GM23248 (cell line): Measurements from ENCODE around the gene CD5L. TPM values are rescaled to one million over a fixed set of nuclear protein-coding genes. Genes with fewer than 3 reads are reported as not detected.

Source experiments
- DNase-seq: peaks from one replicate; pipeline ENCODE4 v3.0.0-alpha.2; 2015
- H2AFZ ChIP-seq: fragments of 200-600 bp; sonication (generic); 2 replicates; pipeline ENCODE4 v1.6.1; 2016; ENCODE audit warnings: antibody characterized with exemption
- H3F3A ChIP-seq: fragments of 200-600 bp; sonication (generic); 2 replicates; pipeline ENCODE4 v1.6.1; 2016; ENCODE audit warnings: mild to moderate bottlenecking, antibody characterized with exemption, mixed run types; ENCODE audit not compliant: insufficient read depth
- H3K27ac ChIP-seq: fragments of 200-600 bp; sonication (generic); 2 replicates; pipeline ENCODE4 v1.5.1; 2016; ENCODE audit warnings: mild to moderate bottlenecking
- H3K27me3 ChIP-seq: fragments of 200-600 bp; sonication (generic); replicated peaks from 2 replicates; pipeline ENCODE4 v1.6.1; 2016; ENCODE audit warnings: mild to moderate bottlenecking; ENCODE audit not compliant: insufficient read depth
- H3K36me3 ChIP-seq: fragments of 200-600 bp; sonication (generic); 2 replicates; pipeline ENCODE4 v1.6.1; 2016; ENCODE audit warnings: low read depth, mild to moderate bottlenecking
- H3K4me1 ChIP-seq: fragments of 200-600 bp; sonication (generic); 2 replicates; pipeline ENCODE4 v1.6.1; 2016; ENCODE audit warnings: mild to moderate bottlenecking; ENCODE audit not compliant: insufficient read depth
- H3K4me2 ChIP-seq: fragments of 200-600 bp; sonication (generic); one replicate; pipeline ENCODE4 v1.6.1; 2016; ENCODE audit warnings: mild to moderate bottlenecking; ENCODE audit not compliant: unreplicated experiment
- H3K4me3 ChIP-seq: fragments of 200-600 bp; sonication (generic); 2 replicates; pipeline ENCODE4 v1.5.1; 2016; ENCODE audit warnings: mild to moderate bottlenecking
- H3K79me2 ChIP-seq: fragments of 200-600 bp; sonication (generic); 2 replicates; pipeline ENCODE4 v1.6.1; 2016; ENCODE audit warnings: mild to moderate bottlenecking; ENCODE audit not compliant: insufficient read depth
- H3K9ac ChIP-seq: fragments of 200-600 bp; sonication (generic); 2 replicates; pipeline ENCODE4 v1.6.1; 2016; ENCODE audit warnings: mild to moderate bottlenecking
- H3K9me2 ChIP-seq: fragments of 200-600 bp; sonication (generic); 2 replicates; pipeline ENCODE4 v1.6.1; 2016; ENCODE audit warnings: mixed run types, mild to moderate bottlenecking, moderate library complexity; ENCODE audit not compliant: insufficient read depth
- H3K9me3 ChIP-seq: fragments of 200-600 bp; sonication (generic); one replicate; pipeline ENCODE4 v1.6.1; 2017; ENCODE audit warnings: low read depth
- H4K20me1 ChIP-seq: fragments of 200-600 bp; sonication (generic); 2 replicates; pipeline ENCODE4 v1.6.0; 2016; ENCODE audit not compliant: insufficient read depth
- EZH2 ChIP-seq: fragments of 200-600 bp; sonication (generic); IDR thresholded peaks from 2 replicates; pipeline ENCODE4 v1.6.1; 2018; ENCODE audit warnings: antibody characterized with exemption, mild to moderate bottlenecking; ENCODE audit not compliant: insufficient read depth, poor library complexity, severe bottlenecking
- EZH2phosphoT487 ChIP-seq: fragments of 200-600 bp; sonication (generic); IDR thresholded peaks from 2 replicates; pipeline ENCODE4 v1.6.1; 2018; ENCODE audit warnings: antibody characterized with exemption, moderate library complexity, mild to moderate bottlenecking, low read depth; ENCODE audit not compliant: insufficient read depth
- WGBS, 2 experiments: methylation state at CpG; one replicate each; pipeline ENCODE4 v1.1.6; 2015 to 2017; ENCODE audit warnings: low lambda C conversion rate in 2 of 2, low coverage in 1 of 2; ENCODE audit errors: missing lambda C conversion rate in 2 of 2; 5-methylcytosine and 5-hydroxymethylcytosine counted together
- in situ Hi-C: fragments of 300-500 bp; cut with MboI; formaldehyde crosslinking; loops from 2 replicates; pipeline ENCODE4 v1.15.0; 2020
- polyA plus RNA-seq: library from polyadenylated mRNA; unstranded; fragments of >200 nt; fragmentation: Nextera tagmentation; extraction: Ambion mirVana; gene quantifications from 2 replicates; pipeline ENCODE4 v1.2.1, GENCODE V29; 2016
- small RNA-seq: library from RNA; depleted of rRNA; stranded (forward); fragments of <200 nt; gene quantifications from one replicate; pipeline ENCODE3, GENCODE V24; 2014; ENCODE audit warnings: low read depth, low replicate concordance
- total RNA-seq: library from RNA; depleted of rRNA; stranded (reverse); fragments of >200 nt; shearing (Covaris generic); gene quantifications from 2 replicates; pipeline ENCODE4 v1.2.3, GENCODE V29; 2014; rRNA removed

Gene CD5L
- total and polyA plus RNA-seq, 2 experiments from 2014 or later, result not detected

- in situ Hi-C loops, result no loop called here
- H3K4me2 ChIP-seq, result no peak overlapping the region
- no peaks in the 10 kb centered on the region for H4K20me1 ChIP-seq
- H2AFZ ChIP-seq, result no peak overlapping the region
- DNase-seq, result no peak
- no peaks in the 10 kb centered on the region for H3K36me3 ChIP-seq
- H3K4me1 ChIP-seq, result no peaks in the 10 kb centered on the region
- no peaks in the 10 kb centered on the region for H3F3A ChIP-seq
- H3K79me2 ChIP-seq, result no peaks in the 10 kb centered on the region
- no peak for TF ChIP-seq EZH2
- TF ChIP-seq EZH2phosphoT487, result no peak
- no peak overlapping the region for H3K9ac ChIP-seq
- no peaks in the 10 kb centered on the region for H3K9me3 ChIP-seq
- no peak overlapping the region for H3K4me3 ChIP-seq
- WGBS, 2 experiments, result 0 to 18% methylated on average over 1 of the region's 1 CpG
- no peak overlapping the region for H3K27ac ChIP-seq
- no peaks in the 10 kb centered on the region for H3K9me2 ChIP-seq
- no peaks in the 10 kb centered on the region for H3K27me3 ChIP-seq
Measured at GRCh38 chr1:157785248-157785647, 56.4 kb downstream of the CD5L start.

- H3K27ac ChIP-seq, result no peak overlapping the region
- TF ChIP-seq EZH2phosphoT487, result no peak
- no peak for TF ChIP-seq EZH2
- WGBS, 2 experiments, result 13 to 15% methylated on average over 3 of the region's 3 CpGs
Measured at GRCh38 chr1:157784801-157785200, 56.8 kb downstream of the CD5L start.

DNA sequence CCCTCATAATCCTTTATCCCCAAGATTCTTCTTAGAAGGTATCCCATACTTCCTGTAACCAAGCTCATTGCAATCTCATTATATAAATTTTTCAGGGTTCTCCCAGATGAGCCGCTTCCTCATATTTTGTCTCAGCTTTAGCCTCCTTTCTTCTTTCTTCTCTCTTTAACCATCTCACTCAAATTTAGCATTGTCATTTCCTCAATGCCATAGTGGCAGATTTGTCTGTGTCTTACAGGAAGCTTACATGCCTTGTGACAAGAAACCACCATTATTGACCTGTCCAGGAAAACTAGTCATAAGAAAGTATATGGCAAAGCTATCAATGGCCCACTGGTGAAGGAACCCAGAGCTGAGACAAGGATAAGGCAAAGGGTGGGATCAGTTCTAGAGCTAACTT lies 58.7 kb downstream of the CD5L start:
- in situ Hi-C loops, result no loop called here
- no peak overlapping the region for H3K4me3 ChIP-seq

More at GRCh38 chr1:157784801-157785200, 56.8 kb downstream of the CD5L start:
- no peak for DNase-seq
- Histone ChIP-seq H3K9me2 (no peaks in the 10 kb centered on the region), H3K4me2 (no peak overlapping the region), H2AFZ (no peak overlapping the region), H3K9me3 (no peaks in the 10 kb centered on the region), H3K79me2 (no peaks in the 10 kb centered on the region), H3K36me3 (no peaks in the 10 kb centered on the region), H4K20me1 (no peaks in the 10 kb centered on the region), H3K9ac (no peak overlapping the region), H3K27me3 (no peaks in the 10 kb centered on the region), H3K4me3 (no peak overlapping the region), H3K4me1 (no peaks in the 10 kb centered on the region), H3F3A (no peaks in the 10 kb centered on the region)
- in situ Hi-C loops, result no loop called here

DNA sequence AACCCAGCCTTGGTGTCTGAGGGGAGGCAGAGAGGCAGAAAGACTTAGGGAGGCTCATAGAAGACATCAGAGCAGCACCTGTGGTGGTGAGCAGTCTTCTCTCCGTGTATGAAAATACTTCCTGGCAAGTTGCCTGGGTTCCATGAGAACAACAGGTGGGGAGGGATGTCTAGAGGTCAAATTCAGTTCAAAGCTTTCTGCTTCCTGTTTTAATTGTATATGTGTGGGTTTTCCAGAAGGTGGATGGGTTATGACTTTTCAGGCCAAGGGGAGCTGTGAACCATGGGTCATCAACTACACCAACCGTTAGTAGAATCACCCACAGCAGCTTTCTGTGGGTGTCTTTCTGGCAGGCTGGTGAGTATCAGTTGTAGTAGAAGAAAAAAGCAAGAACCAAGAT lies 60.6 kb downstream of the CD5L start:
- no peaks in the 10 kb centered on the region for H3K36me3 ChIP-seq
- H3K79me2 ChIP-seq, result no peaks in the 10 kb centered on the region
- no peaks in the 10 kb centered on the region for H3K4me1 ChIP-seq
- H3K27me3 ChIP-seq, result no peaks in the 10 kb centered on the region
- H3K9me3 ChIP-seq, result no peaks in the 10 kb centered on the region
- H3K27ac ChIP-seq, result no peak overlapping the region
- DNase-seq, result no peak
- no peak overlapping the region for H3K9ac ChIP-seq
- 0% methylated on average over 2 of the region's 2 CpGs for WGBS, 2 experiments
- H3K4me2 ChIP-seq, result no peak overlapping the region
- no peak overlapping the region for H2AFZ ChIP-seq
- H3K9me2 ChIP-seq, result no peaks in the 10 kb centered on the region
- no peaks in the 10 kb centered on the region for H4K20me1 ChIP-seq
- in situ Hi-C loops, result no loop called here
- TF ChIP-seq EZH2, result no peak
- TF ChIP-seq EZH2phosphoT487, result no peak
- no peaks in the 10 kb centered on the region for H3F3A ChIP-seq
- no peak overlapping the region for H3K4me3 ChIP-seq

More for the DNA sequence above, 58.7 kb downstream of the CD5L start:
- Histone ChIP-seq H3K9me2 (no peaks in the 10 kb centered on the region), H3K4me2 (no peak overlapping the region), H3K9me3 (no peaks in the 10 kb centered on the region), H3K36me3 (no peaks in the 10 kb centered on the region), H3K27me3 (no peaks in the 10 kb centered on the region), H4K20me1 (no peaks in the 10 kb centered on the region), H3K27ac (no peak overlapping the region), H2AFZ (no peak overlapping the region), H3K79me2 (no peaks in the 10 kb centered on the region), H3K9ac (no peak overlapping the region), H3K4me1 (no peaks in the 10 kb centered on the region), H3F3A (no peaks in the 10 kb centered on the region)
- TF ChIP-seq EZH2 (no peak), EZH2phosphoT487 (no peak)
- DNase-seq, result no peak
- WGBS, 2 experiments, result 17 to 22% methylated on average over 1 of the region's 1 CpG

Small RNAs within 50 kb of the gene (small RNA-seq; reads per million reads assigned to genes)
- not detected for gene MRPS21P2

Other genes starting within 250 kb of the CD5L start
- gene FCRL4, start 243.7 kb downstream of the CD5L start, total RNA-seq, result not detected in 2 replicates
- not detected in 2 replicates for gene FCRL4, start 243.7 kb downstream of the CD5L start, polyA plus RNA-seq
- gene FCRL3, start 141.0 kb downstream of the CD5L start, total RNA-seq, result not detected in 2 replicates
- not detected in 2 replicates for gene FCRL3, start 141.0 kb downstream of the CD5L start, polyA plus RNA-seq
- not detected in 2 replicates for gene FCRL2, start 64.7 kb downstream of the CD5L start, total RNA-seq
- not detected in 2 replicates for gene FCRL2, start 64.7 kb downstream of the CD5L start, polyA plus RNA-seq
- gene FCRL1, start 21.7 kb downstream of the CD5L start, total RNA-seq, result not detected in 2 replicates
- gene FCRL1, start 21.7 kb downstream of the CD5L start, polyA plus RNA-seq, result not detected in 2 replicates
- 108 and 110 TPM in 2 replicates for gene KIRREL1, start 151.8 kb upstream of the CD5L start, total RNA-seq
- 33.3 and 33.7 TPM in 2 replicates for gene KIRREL1, start 151.8 kb upstream of the CD5L start, polyA plus RNA-seq